SK-N-SH (cell line): ENCODE results near the gene MSH5. TPM values are rescaled to one million over a fixed set of nuclear protein-coding genes. Genes with fewer than 3 reads are reported as not detected.

Experiments
- CTCF ChIA-PET: fragments of 300-600, 350-600 bp; formaldehyde crosslinking; extraction: SDS; loops from one replicate; lab custom pipeline; 2021; lab: Yijun Ruan, JAX
- POLR2A ChIA-PET: fragments of 350-600 bp; sonication (Branson Sonifier 250); formaldehyde crosslinking; extraction: SDS; loops from one replicate; lab custom pipeline; 2020; ENCODE audit warnings: antibody characterized with exemption, inconsistent platforms; lab: Yijun Ruan, JAX
- DNase-seq: peaks from one replicate; pipeline ENCODE4 v3.0.0; 2012
- H2AFZ ChIP-seq: fragments of 200-600 bp; sonication (generic); 2 replicates; pipeline ENCODE4 v1.8.1; 2016; ENCODE audit warnings: antibody characterized with exemption, mild to moderate bottlenecking, low read depth
- H3F3A ChIP-seq: fragments of 200-600 bp; sonication (generic); replicated peaks from 2 replicates; pipeline ENCODE3; 2016; ENCODE audit warnings: antibody characterized with exemption, mild to moderate bottlenecking; ENCODE audit not compliant: insufficient read depth
- H3K27ac ChIP-seq, 2 experiments: fragments of 200-500 bp in 1 of 2; fragments of 200-600 bp in 1 of 2; sonication (Bioruptor generic) in 1 of 2; sonication (generic), shearing (Covaris generic) in 1 of 2; 2 replicates each; pipeline versions ENCODE4 v1.5.1 to v1.6.1; 2014 to 2016; ENCODE audit warnings: low read depth in 2 of 2, inconsistent platforms in 1 of 2, low read length in 1 of 2, mild to moderate bottlenecking in 1 of 2, mixed read lengths in 1 of 2
- H3K27me3 ChIP-seq: fragments of 200-600 bp; sonication (generic), shearing (Covaris generic); 2 replicates; pipeline ENCODE4 v1.6.1; 2016; ENCODE audit warnings: mixed run types; ENCODE audit not compliant: insufficient read depth
- H3K36me3 ChIP-seq, 2 experiments: fragments of 200-500 bp in 1 of 2; fragments of 200-600 bp in 1 of 2; sonication (Bioruptor generic) in 1 of 2; sonication (generic) in 1 of 2; replicated peaks in 1 of 2; 2 replicates each; pipeline versions ENCODE3 to v1.5.1; 2014 to 2016; ENCODE audit warnings: low read length in 1 of 2, mild to moderate bottlenecking in 1 of 2; ENCODE audit not compliant: insufficient read depth in 2 of 2, control insufficient read depth in 1 of 2
- H3K4me1 ChIP-seq, 2 experiments: fragments of 200-500 bp in 1 of 2; fragments of 200-600 bp in 1 of 2; sonication (Bioruptor generic) in 1 of 2; sonication (generic), shearing (Covaris generic) in 1 of 2; 2 replicates each; pipeline versions ENCODE4 v1.5.1 to v1.6.1; 2014 to 2016; ENCODE audit warnings: low read depth in 1 of 2, low read length in 1 of 2, mixed run types in 1 of 2; ENCODE audit not compliant: insufficient read depth in 2 of 2, control insufficient read depth in 1 of 2
- H3K4me2 ChIP-seq: fragments of 200-600 bp; sonication (generic), shearing (Covaris generic); 2 replicates; pipeline ENCODE4 v1.6.1; 2017; ENCODE audit warnings: mixed run types
- H3K4me3 ChIP-seq, 2 experiments: fragments of 200-500 bp in 1 of 2; fragments of 200-600 bp in 1 of 2; sonication (Bioruptor generic) in 1 of 2; sonication (generic), shearing (Covaris generic) in 1 of 2; 2 replicates each; pipeline versions ENCODE4 v1.5.1 to v1.8.1; 2014 to 2016; ENCODE audit warnings: low read depth in 2 of 2, inconsistent platforms in 1 of 2, low read length in 1 of 2, mild to moderate bottlenecking in 1 of 2, mixed read lengths in 1 of 2, moderate library complexity in 1 of 2
- H3K79me2 ChIP-seq: fragments of 200-600 bp; sonication (generic); 2 replicates; pipeline ENCODE4 v1.8.1; 2017; ENCODE audit warnings: mild to moderate bottlenecking; ENCODE audit not compliant: insufficient read depth
- H3K9ac ChIP-seq: fragments of 200-600 bp; sonication (generic); 2 replicates; pipeline ENCODE4 v1.6.1; 2017; ENCODE audit warnings: mixed run types
- H3K9me2 ChIP-seq: fragments of 200-600 bp; sonication (generic); 2 replicates; pipeline ENCODE4 v1.6.1; 2017; ENCODE audit warnings: mixed run types
- H3K9me3 ChIP-seq: fragments of 200-600 bp; sonication (generic); 2 replicates; pipeline ENCODE4 v1.6.1; 2017; ENCODE audit warnings: mixed run types, mild to moderate bottlenecking, moderate library complexity
- H4K20me1 ChIP-seq: fragments of 200-600 bp; sonication (generic); 2 replicates; pipeline ENCODE4 v1.6.1; 2017; ENCODE audit warnings: mild to moderate bottlenecking, mixed run types; ENCODE audit not compliant: insufficient read depth
- CHD2 ChIP-seq: fragments of 150-350 bp; IDR thresholded peaks from 2 replicates; pipeline ENCODE4 v1.6.1; 2018; ENCODE audit warnings: low read length; ENCODE audit not compliant: partially characterized antibody
- ELF1 ChIP-seq: IDR thresholded peaks from 2 replicates; pipeline ENCODE4 v1.4.0; 2012
- GABPA ChIP-seq: IDR thresholded peaks from 2 replicates; pipeline ENCODE4 v1.4.0; 2012; ENCODE audit warnings: low read depth, mild to moderate bottlenecking
- GATA2 ChIP-seq: sonication (generic); formaldehyde crosslinking; IDR thresholded peaks from 2 replicates; pipeline ENCODE4 v1.5.0; 2020; ENCODE audit warnings: mild to moderate bottlenecking, missing genetic modification reagents
- IRF3 ChIP-seq: fragments of 150-350 bp; IDR thresholded peaks from 2 replicates; pipeline ENCODE4 v1.6.1; 2016; ENCODE audit warnings: mild to moderate bottlenecking, low read depth, low read length
- JUND ChIP-seq: IDR thresholded peaks from 2 replicates; pipeline ENCODE4 v1.4.0; 2012
- MAX ChIP-seq: IDR thresholded peaks from 2 replicates; pipeline ENCODE4 v1.4.0; 2012; ENCODE audit warnings: low read depth
- MEF2A ChIP-seq: IDR thresholded peaks from 2 replicates; pipeline ENCODE4 v1.4.0; 2012; ENCODE audit warnings: low read depth, borderline replicate concordance
- MXI1 ChIP-seq: IDR thresholded peaks from 2 replicates; pipeline ENCODE4 v1.6.1; 2012; ENCODE audit warnings: mild to moderate bottlenecking, low read depth, low read length, improper control_type of control experiment
- NFIC ChIP-seq: IDR thresholded peaks from 2 replicates; pipeline ENCODE4 v1.4.0; 2012; ENCODE audit warnings: borderline replicate concordance
- PBX3 ChIP-seq: IDR thresholded peaks from 2 replicates; pipeline ENCODE4; 2012
- POLR2AphosphoS5 ChIP-seq: IDR thresholded peaks from 2 replicates; pipeline ENCODE4 v1.6.1; 2012; ENCODE audit warnings: low read depth, low read length
- RAD21 ChIP-seq: IDR thresholded peaks from 2 replicates; pipeline ENCODE4 v1.6.1; 2012; ENCODE audit warnings: mild to moderate bottlenecking, low read length
- RXRA ChIP-seq: IDR thresholded peaks from 2 replicates; pipeline ENCODE4 v1.4.0; 2012; ENCODE audit warnings: low read depth, mild to moderate bottlenecking, borderline replicate concordance
- SMC3 ChIP-seq: IDR thresholded peaks from 2 replicates; pipeline ENCODE4 v1.6.1; 2012; ENCODE audit warnings: low read depth, low read length, improper control_type of control experiment
- TCF12 ChIP-seq: IDR thresholded peaks from 2 replicates; pipeline ENCODE4 v1.4.0; 2012
- USF1 ChIP-seq: IDR thresholded peaks from 2 replicates; pipeline ENCODE4 v1.4.0; 2012; ENCODE audit warnings: low read depth, borderline replicate concordance
- ZBTB33 ChIP-seq: IDR thresholded peaks from 2 replicates; pipeline ENCODE4 v1.4.0; 2012; ENCODE audit warnings: low read depth, borderline replicate concordance
- WGBS: methylation state at CpG from one replicate; pipeline ENCODE4 v1.1.6; 2017; ENCODE audit warnings: low lambda C conversion rate; 5-methylcytosine and 5-hydroxymethylcytosine counted together
- polyA plus RNA-seq, 3 experiments: library from polyadenylated mRNA; depleted of rRNA; stranded (reverse); fragments of >200 nt; gene quantifications; 2 replicates each; pipeline ENCODE4 v1.2.3, GENCODE V29; 2012

MSH5 gene
- polyA plus RNA-seq, 1 of the 3 experiments (the other 2 are of a cell fraction), result 16.0 TPM

GRCh38 chr6:31758281-31758680, 18.5 kb downstream of the MSH5 start:
- DNase-seq, result no peak
- H3K36me3 ChIP-seq, result no peaks in the 10 kb centered on the region
- no peak overlapping the region for H3K27ac ChIP-seq
- no peaks in the 10 kb centered on the region for H3K9me2 ChIP-seq
- no peaks in the 10 kb centered on the region for H3K9me3 ChIP-seq
- H4K20me1 ChIP-seq, result no peaks in the 10 kb centered on the region
- peaks cover 0 to under 1% of the 10 kb centered on the region in 2 experiments; a peak in 1 of 4 replicates for H3K4me1 ChIP-seq
- H3K79me2 ChIP-seq, result no peaks in the 10 kb centered on the region
- WGBS, result 100% methylated on average over 2 of the region's 2 CpGs
- H2AFZ ChIP-seq, result no peak overlapping the region
- H3K4me3 ChIP-seq, result no peak overlapping the region
- H3K4me2 ChIP-seq, result no peak overlapping the region
- POLR2A ChIA-PET, result interaction anchor here (2.3 kb wide), 1 partner anchor 11 kb away, joined by 6 read pairs; no protein-coding TSS in a partner anchor
- H3F3A ChIP-seq, result peaks cover 6% of the 10 kb centered on the region
- TF ChIP-seq JUND, result no peak
- no peak for TF ChIP-seq NFIC
- no peak for TF ChIP-seq POLR2AphosphoS5
- no peak for TF ChIP-seq MXI1
- TF ChIP-seq SMC3, result no peak
- no peak for TF ChIP-seq RAD21
- no peak for TF ChIP-seq ZBTB33
- no peak for TF ChIP-seq TCF12
- no peak for TF ChIP-seq ELF1
- TF ChIP-seq MEF2A, result no peak
- TF ChIP-seq USF1, result no peak
- TF ChIP-seq GATA2 (CRISPR knock-in tag), result no peak
- TF ChIP-seq MAX, result no peak
- no peak for TF ChIP-seq RXRA
- TF ChIP-seq IRF3, result no peak
- TF ChIP-seq CHD2, result no peak
- TF ChIP-seq GABPA, result no peak
- TF ChIP-seq PBX3, result no peak
- CTCF ChIA-PET, result interaction anchor here (1.5 kb wide), 1 partner anchor 33 kb away, joined by 5 read pairs; no protein-coding TSS in a partner anchor
- H3K9ac ChIP-seq, result no peak overlapping the region
- no peaks in the 10 kb centered on the region for H3K27me3 ChIP-seq
